ENCODE results near the gene COL13A1. TPM values are rescaled to one million over a fixed set of nuclear protein-coding genes. Genes with fewer than 3 reads are reported as not detected.

COL13A1 gene
- total and polyA plus RNA-seq, 8 donors = 2.1 to 68.5 (median 52.4) TPM

- DNase-seq = peak in 3 of 4 donors; percentile 58 to 90 (median 76)
- no peaks in the 10 kb centered on the region for H3K9me3 ChIP-seq
- H3K4me3 ChIP-seq = no peak overlapping the region
- TF ChIP-seq CTCF (IDR thresholded peaks at IDR 0.05) = no peak
- intact Hi-C loops (cut with DNase I) = no loop called here
- peaks cover 0 to 7% of the 10 kb centered on the region in 2 donors for H3K27me3 ChIP-seq
- no peaks in the 10 kb centered on the region for H3K4me1 ChIP-seq
- H3K27ac ChIP-seq = no peak overlapping the region
- peak; percentile 45 for ATAC-seq
- no peaks in the 10 kb centered on the region for H3K36me3 ChIP-seq
These were observed 35.4 kb upstream of the COL13A1 start for GRCh38 chr10:69766161-69766910.

GRCh38 chr10:69767793-69768192 is 33.9 kb upstream of the COL13A1 start:
- Histone ChIP-seq H3K27me3 (peaks cover 0 to 7% of the 10 kb centered on the region in 2 donors), H3K9me3 (no peaks in the 10 kb centered on the region), H3K27ac (no peak overlapping the region), H3K36me3 (no peaks in the 10 kb centered on the region), H3K4me1 (no peaks in the 10 kb centered on the region), H3K4me3 (no peak overlapping the region)
- intact Hi-C loops (cut with DNase I) = no loop called here
- ATAC-seq (no peak), DNase-seq (peak in 1 of 4 donors; percentile 57)
- TF ChIP-seq CTCF (IDR thresholded peaks at IDR 0.05) = no peak

- Histone ChIP-seq H3K4me1 (no peaks in the 10 kb centered on the region), H3K4me3 (no peak overlapping the region), H3K36me3 (no peaks in the 10 kb centered on the region), H3K27me3 (peaks cover 0 to 5% of the 10 kb centered on the region in 2 donors), H3K27ac (no peak overlapping the region), H3K9me3 (no peaks in the 10 kb centered on the region)
- intact Hi-C loops (cut with DNase I) = no loop called here
- no peak for TF ChIP-seq CTCF (IDR thresholded peaks at IDR 0.05)
- ATAC-seq = no peak
- DNase-seq = peak in 1 of 4 donors; percentile 51
These were observed 33.3 kb upstream of the COL13A1 start for GRCh38 chr10:69768386-69768785.

- Histone ChIP-seq H3K4me3 (no peak overlapping the region), H3K9me3 (no peaks in the 10 kb centered on the region), H3K27me3 (no peaks in the 10 kb centered on the region), H3K27ac (no peak overlapping the region), H3K4me1 (no peaks in the 10 kb centered on the region), H3K36me3 (no peaks in the 10 kb centered on the region)
- DNase-seq = no peak
- ATAC-seq = peak; percentile 72
- no peak for TF ChIP-seq CTCF (IDR thresholded peaks at IDR 0.05)
- intact Hi-C loops (cut with DNase I) = no loop called here
These were observed 32.2 kb upstream of the COL13A1 start for GRCh38 chr10:69769395-69769992.

GRCh38 chr10:69772933-69773704 is 28.6 kb upstream of the COL13A1 start:
- Histone ChIP-seq H3K4me1 (no peaks in the 10 kb centered on the region), H3K36me3 (no peaks in the 10 kb centered on the region), H3K27me3 (no peaks in the 10 kb centered on the region), H3K4me3 (no peak overlapping the region), H3K27ac (no peak overlapping the region), H3K9me3 (no peaks in the 10 kb centered on the region)
- ATAC-seq = no peak
- DNase-seq = no peak
- intact Hi-C loops (cut with DNase I) = no loop called here
- no peak for TF ChIP-seq CTCF (IDR thresholded peaks at IDR 0.05)

Measured in left lung (tissue), 10 donors.